Skeletal muscle satellite cell (primary cell): ENCODE measurements around the gene MVD. TPM values are rescaled to one million over a fixed set of nuclear protein-coding genes. Genes with fewer than 3 reads are reported as not detected.
A peak's percentile ranks its signal among the peaks of the same experiment; 100 is the strongest.

Experiments used
- H3K27me3 ChIP-seq: 2 replicates; pipeline ENCODE4 v1.7.0; 2013; ENCODE audit warnings: low read length; ENCODE audit not compliant: control insufficient read depth, insufficient read depth
- H3K36me3 ChIP-seq: 2 replicates; pipeline ENCODE4 v1.7.0; 2013; ENCODE audit warnings: mild to moderate bottlenecking, control low read depth, low read length; ENCODE audit not compliant: insufficient read depth
- H3K4me1 ChIP-seq: 2 replicates; pipeline ENCODE4 v1.7.0; 2013; ENCODE audit warnings: low read length; ENCODE audit not compliant: control insufficient read depth, insufficient read depth
- H3K4me2 ChIP-seq: 2 replicates; pipeline ENCODE4 v1.7.0; 2013; ENCODE audit warnings: mild to moderate bottlenecking, low read length
- H3K4me3 ChIP-seq: 2 replicates; pipeline ENCODE4 v1.7.0; 2013; ENCODE audit warnings: low read length
- H3K9ac ChIP-seq: 2 replicates; pipeline ENCODE4 v1.7.0; 2013; ENCODE audit warnings: mild to moderate bottlenecking, low read depth, low read length, moderate library complexity
- H3K9me3 ChIP-seq: replicated peaks from 2 replicates; pipeline ENCODE4 v1.7.0; 2013; ENCODE audit warnings: mild to moderate bottlenecking, control low read depth, low read length
- total RNA-seq: library from RNA; depleted of rRNA; stranded (reverse); fragments of >200 nt; gene quantifications from 2 replicates; pipeline ENCODE4 v1.2.3, GENCODE V29; 2012; rRNA removed

The MVD gene, protein sequence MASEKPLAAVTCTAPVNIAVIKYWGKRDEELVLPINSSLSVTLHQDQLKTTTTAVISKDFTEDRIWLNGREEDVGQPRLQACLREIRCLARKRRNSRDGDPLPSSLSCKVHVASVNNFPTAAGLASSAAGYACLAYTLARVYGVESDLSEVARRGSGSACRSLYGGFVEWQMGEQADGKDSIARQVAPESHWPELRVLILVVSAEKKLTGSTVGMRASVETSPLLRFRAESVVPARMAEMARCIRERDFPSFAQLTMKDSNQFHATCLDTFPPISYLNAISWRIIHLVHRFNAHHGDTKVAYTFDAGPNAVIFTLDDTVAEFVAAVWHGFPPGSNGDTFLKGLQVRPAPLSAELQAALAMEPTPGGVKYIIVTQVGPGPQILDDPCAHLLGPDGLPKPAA
- 34.1 and 83.4 TPM in 2 replicates for total RNA-seq

DNA sequence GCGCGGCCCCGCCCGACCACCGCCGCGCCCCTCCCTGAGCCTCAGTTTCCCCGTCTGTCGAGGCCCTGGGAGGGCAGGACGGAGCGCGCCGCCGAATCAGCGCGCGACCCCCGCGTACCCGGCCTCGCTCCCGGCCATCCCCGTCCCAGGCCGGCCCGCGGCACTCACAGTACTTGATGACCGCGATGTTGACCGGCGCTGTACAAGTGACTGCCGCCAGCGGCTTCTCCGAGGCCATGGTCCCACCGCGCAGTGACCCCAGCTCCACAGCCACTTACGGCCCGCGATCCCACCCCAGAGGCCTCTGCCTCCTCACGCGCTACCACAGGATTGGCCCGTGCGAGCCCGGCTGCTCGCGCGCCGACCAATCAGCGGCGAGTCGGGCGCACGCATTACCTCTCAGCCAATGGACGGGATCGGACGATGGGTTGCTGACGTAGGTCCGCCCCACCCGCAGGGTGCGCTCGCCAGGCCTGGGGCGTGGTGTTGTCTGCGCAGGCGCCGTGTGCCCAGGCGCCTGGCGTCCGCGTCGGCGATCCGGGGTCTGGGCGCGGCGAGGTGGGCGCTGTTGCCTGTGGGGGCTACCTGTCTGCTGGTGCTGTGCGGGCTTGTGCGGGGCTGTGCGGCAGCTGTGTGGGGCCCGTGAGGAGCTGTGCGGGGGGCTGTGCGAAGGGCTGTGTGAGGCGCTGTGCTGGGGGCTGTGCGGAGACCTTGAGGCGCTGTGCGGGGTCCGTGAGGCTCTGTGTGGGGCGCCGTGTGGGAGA is at the start of gene MVD:
Gene MVD (minus strand): TSS at position 249 of the 764 bp plus-strand sequence. CDS start 11 bp downstream, at position 238.
- Histone ChIP-seq H3K27me3 (no peaks in the 10 kb centered on the region), H3K9me3 (no peaks in the 10 kb centered on the region), H3K4me1 (peaks cover 5% of the 10 kb centered on the region), H3K9ac (peak within 1 kb of the TSS; percentile 92), H3K4me2 (peak within 1 kb of the TSS; percentile 99), H3K4me3 (peak within 1 kb of the TSS; percentile 97), H3K36me3 (no peaks in the 10 kb centered on the region)

DNA sequence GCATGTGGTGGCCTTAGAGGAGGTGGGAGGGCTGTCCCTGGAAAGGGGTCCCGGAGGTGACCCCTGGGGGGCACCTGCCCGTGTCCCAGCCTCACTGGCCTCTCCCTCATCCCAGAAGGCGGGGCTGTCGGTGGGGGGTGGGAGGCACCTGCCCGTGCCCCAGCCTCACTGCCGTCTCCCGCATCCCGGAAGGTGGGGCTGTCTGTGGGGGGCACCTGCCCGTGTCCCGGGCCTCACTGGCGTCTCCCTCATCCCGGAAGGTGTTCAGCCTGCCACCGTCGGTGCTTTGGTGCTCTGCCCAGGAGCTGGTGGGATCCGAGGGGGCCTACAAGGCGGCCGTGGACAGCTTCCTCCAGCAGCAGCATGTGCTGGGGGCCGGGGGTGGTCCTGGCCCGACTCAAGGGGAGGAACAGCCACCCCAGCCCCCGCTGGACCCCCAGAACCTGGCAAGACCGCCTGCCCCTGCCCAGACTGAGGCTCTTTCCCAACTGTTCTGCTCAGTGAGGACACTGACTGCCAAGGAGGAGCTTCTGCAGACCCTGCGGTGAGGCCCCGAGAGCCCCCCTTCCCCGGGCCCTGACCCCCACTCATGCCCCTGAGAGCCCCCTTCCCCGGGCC is 49.6 kb upstream of the MVD start:
- peaks cover 1% of the 10 kb centered on the region for H3K4me1 ChIP-seq
- H3K9me3 ChIP-seq, result no peaks in the 10 kb centered on the region
- H3K9ac ChIP-seq, result no peak overlapping the region
- no peak overlapping the region for H3K4me3 ChIP-seq
- no peak overlapping the region for H3K4me2 ChIP-seq
- H3K27me3 ChIP-seq, result no peaks in the 10 kb centered on the region
- H3K36me3 ChIP-seq, result peaks cover 54% of the 10 kb centered on the region

DNA sequence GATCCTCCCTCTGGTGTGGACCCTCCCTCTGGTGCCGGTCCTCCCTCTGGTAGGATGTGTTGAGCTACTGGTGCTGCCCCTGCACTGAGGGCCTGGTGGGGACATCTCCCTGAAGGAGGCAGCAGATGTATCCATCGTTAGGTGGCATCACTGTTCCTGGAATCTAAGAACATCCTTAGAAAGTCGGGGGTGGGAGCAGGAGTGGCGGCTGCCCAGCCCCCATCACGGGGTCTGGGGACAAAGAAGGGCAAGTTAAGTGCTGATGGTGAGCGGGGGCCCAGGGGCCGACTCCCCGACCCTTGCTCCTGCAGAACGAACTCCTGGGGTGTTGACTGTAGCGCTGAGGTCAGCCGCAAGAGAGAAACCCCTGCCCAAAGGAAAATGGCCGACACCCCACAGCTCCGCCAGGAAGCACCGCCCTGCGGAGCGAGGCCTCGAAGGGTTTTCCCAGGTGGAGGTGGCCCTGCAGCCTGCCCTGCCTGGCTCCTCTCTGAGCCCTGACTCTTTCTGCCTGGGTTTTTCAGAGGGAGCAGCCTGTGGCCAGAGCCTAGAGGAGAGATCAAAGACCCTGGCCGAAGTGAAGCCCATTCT is 49.0 kb upstream of the MVD start:
- Histone ChIP-seq H3K27me3 (no peaks in the 10 kb centered on the region), H3K9ac (no peak overlapping the region), H3K4me2 (no peak overlapping the region), H3K9me3 (no peaks in the 10 kb centered on the region), H3K36me3 (peaks cover 48% of the 10 kb centered on the region), H3K4me1 (peaks cover 7% of the 10 kb centered on the region), H3K4me3 (no peak overlapping the region)

DNA sequence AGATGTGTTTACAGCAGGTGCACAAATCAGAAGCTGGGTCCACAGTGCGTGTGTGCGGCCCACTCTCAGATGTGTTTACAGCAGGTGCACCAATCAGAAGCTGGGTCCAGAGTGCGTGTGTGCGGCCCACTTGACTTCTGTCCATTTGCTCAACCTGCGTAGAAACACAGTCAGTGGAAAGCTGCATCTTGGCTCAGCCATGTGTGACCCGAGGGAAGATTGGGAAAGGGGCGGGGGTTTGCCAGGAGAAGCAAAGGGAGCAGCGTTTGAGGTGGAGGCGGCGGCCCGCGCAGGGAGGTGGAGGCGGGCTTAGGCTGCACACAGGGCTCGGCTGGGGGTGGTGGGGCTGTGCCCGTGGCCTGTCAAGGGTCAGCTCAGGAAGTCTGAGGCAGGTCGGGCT is 47.7 kb upstream of the MVD start:
- no peak overlapping the region for H3K9ac ChIP-seq
- peaks cover 8% of the 10 kb centered on the region for H3K4me1 ChIP-seq
- H3K27me3 ChIP-seq, result no peaks in the 10 kb centered on the region
- peaks cover 35% of the 10 kb centered on the region for H3K36me3 ChIP-seq
- H3K4me3 ChIP-seq, result no peak overlapping the region
- H3K9me3 ChIP-seq, result no peaks in the 10 kb centered on the region
- H3K4me2 ChIP-seq, result no peak overlapping the region

DNA sequence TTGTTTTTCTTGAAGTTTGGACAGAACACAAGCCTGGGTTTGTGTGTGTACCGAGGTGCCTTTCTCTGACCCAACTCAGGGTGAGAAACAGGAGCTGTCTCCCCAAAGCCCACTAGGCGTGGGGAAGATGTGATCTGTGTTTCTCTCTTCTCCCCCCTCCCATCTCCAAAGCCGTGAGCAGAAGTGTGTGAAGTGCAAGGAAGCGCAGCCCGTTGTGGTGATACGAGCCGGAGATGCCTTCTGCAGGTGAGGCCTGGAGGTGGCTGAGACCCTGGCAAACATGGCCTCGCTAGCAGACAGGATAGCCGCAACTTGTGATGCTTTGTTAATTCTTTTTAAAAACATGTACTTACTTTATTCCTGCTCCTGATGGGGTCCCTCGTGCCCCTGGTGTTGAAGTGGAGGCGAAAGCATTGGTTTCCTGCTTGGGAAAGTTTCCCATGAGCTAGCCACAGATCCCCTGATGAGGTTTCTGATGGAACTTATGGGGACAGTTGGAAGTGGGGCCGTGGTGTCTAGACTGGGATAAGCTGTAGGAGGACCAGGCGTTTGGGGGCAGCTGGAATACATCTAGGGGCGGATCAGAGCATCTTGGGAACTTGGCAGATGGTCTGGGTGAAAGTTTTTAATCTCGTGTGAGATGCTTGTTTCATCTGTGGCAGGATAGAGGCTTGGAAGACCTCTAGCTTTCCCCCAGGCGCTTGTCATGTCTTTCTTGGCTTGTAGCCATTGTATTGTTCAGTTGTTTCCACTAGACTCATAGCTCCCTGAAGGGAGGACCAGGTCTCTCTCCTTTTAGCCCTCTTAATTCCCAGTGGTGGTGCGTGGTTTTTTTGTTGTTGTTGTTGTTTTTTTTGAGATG is 44.3 kb upstream of the MVD start:
- H3K36me3 ChIP-seq, result peaks cover 12% of the 10 kb centered on the region
- peak overlapping the region; percentile 82 for H3K9ac ChIP-seq
- no peaks in the 10 kb centered on the region for H3K9me3 ChIP-seq
- peaks cover 22% of the 10 kb centered on the region for H3K4me1 ChIP-seq
- H3K4me3 ChIP-seq, result peak overlapping the region; percentile 86
- no peaks in the 10 kb centered on the region for H3K27me3 ChIP-seq
- H3K4me2 ChIP-seq, result peak overlapping the region; percentile 84

DNA sequence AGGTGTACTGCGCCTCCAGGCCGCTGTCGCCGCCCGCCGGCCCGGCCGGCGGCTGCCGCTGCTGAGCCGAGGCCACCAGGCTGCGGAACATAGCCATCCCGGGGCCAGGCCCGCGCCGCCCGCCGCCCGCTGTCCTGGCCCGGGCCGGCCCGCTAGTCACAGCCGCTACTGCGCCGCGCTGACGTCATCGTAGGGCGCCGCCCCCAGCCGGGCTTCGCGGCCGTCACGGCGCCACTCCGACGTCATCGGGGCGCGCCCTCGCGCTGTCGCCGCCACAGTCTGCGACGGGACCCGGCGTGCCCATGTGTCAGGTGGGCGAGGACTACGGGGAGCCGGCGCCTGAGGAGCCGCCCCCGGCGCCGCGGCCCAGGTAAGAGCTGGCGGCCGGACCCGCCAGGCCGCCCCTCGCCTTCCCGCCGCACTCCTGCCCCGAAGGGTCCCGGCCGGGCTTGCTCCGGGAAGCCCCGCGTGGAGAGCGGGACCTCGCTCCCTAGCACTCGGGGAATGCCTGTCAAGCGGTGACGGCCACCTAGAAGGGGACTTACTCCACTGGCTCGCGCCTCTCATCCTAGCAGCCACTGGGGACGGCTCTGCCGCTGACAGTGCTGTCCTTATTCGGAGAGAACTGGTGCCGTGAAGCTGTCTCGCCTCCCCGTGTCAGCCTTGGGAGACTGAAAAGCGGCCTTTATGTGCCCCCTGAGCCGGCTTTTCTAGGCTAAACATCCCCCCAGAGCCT is 43.5 kb upstream of the MVD start, which contains the start of the genes CTU2 and RNF166:
Gene CTU2 (plus strand): TSS at position 275 of the 736 bp plus-strand sequence. CDS start 28 bp downstream, at position 303.
Gene RNF166 (minus strand): TSS at position 180 of the 736 bp plus-strand sequence. CDS start 83 bp downstream, at position 97.
- Histone ChIP-seq H3K27me3 (no peaks in the 10 kb centered on the region), H3K9ac (peak within 1 kb of the TSS; percentile 82), H3K36me3 (peaks cover 12% of the 10 kb centered on the region), H3K4me2 (peak within 1 kb of the TSS; percentile 98), H3K4me1 (peaks cover 25% of the 10 kb centered on the region), H3K9me3 (no peaks in the 10 kb centered on the region), H3K4me3 (peak within 1 kb of the TSS; percentile 86)

DNA sequence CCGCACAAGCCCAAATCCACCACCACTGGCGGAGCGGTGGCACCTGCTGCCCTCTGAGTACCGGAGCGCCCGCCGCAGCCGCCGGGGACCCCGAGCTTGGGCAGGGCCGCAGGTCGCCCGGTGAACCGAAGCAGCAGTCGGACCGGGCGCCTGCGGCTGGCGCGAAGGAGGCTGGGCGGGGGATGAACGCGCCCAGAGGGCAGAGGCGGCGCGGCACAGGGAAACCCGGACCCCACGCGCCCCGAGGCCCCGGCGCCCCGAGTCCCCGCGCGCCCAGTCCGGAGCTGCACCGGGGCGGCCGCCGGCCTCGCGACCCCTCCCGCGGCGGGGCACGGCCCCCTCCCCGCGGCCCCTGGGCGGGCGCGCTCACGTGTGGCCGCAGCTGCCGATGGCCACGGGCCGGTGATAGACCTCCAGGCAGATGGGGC is 42.9 kb upstream of the MVD start:
- Histone ChIP-seq H3K27me3 (no peaks in the 10 kb centered on the region), H3K4me2 (peak overlapping the region; percentile 98), H3K4me3 (peak overlapping the region; percentile 86), H3K4me1 (peaks cover 31% of the 10 kb centered on the region), H3K36me3 (peaks cover 11% of the 10 kb centered on the region), H3K9me3 (no peaks in the 10 kb centered on the region), H3K9ac (peak overlapping the region; percentile 82)

DNA sequence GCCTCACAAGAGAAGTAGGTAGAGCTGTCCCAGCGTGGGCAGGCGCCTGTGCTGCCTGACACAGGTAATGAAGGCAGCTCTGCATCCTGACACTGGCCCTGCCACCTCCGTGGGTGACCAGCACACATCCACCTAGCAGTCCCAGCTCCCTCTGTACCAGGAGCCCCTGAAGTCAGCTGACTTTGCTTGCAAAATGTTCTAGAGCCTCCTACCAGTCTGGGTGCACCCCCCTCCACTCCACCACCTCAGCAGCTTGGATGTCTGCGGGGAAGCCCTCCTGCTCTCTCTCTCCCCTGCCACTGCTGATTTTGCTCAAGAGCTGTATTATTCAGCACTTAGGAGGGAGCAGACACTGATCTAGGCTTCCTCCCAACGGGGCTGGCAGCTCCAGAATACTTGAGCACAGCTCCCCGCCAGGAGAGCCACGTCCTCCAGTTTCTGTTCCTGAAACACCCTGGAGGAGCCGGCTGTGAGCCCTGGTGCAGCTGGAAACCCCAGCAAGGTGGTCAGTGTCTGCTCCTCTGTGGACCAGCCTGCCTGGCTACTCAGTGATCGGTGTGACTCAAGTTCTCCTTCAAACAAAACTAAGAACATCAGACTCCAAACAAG is 42.3 kb upstream of the MVD start:
- peak overlapping the region; percentile 86 for H3K4me3 ChIP-seq
- peaks cover 35% of the 10 kb centered on the region for H3K4me1 ChIP-seq
- no peaks in the 10 kb centered on the region for H3K9me3 ChIP-seq
- H3K4me2 ChIP-seq, result peak overlapping the region; percentile 98
- peaks cover 9% of the 10 kb centered on the region for H3K36me3 ChIP-seq
- H3K9ac ChIP-seq, result peak overlapping the region; percentile 82
- no peaks in the 10 kb centered on the region for H3K27me3 ChIP-seq

DNA sequence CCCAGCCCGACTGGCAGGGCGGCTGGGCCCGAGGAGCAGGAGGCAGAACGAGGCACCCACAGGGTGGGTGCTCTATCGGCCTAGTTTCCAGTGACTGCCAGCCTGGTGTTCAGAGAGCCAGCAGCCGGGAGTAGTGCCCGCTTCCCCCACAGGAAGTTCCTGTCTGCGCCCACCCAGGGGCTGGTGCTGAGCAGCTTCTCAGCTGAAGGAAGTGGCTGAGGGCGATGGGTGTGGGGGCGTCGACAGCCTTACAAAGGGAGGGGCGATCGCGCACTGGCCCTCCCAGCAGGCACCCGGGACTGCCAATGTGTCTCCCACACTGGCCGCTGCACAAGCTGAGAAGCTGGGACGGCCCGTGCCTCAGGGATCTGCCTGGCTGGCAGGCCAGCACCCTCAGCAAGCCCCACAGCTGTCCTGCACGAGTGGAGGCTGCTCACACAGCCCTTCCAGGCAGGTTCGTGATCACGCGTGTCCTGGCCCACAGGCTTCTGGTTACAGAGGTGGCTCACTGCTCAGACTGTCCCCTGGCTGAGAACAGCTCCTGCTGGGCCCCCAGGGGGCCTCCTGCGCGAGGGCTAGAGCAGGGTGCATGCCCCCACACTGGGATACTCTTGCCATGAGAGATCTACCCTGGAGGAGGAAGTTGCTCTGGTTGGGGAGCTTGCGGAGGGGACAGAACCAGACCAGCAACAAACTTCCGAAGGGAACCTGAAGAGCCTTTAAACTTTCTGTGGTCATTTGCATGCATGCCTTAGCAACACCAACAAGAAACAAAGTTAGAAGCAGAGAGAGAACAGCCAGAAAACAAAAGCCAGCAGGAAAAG is 40.8 kb upstream of the MVD start:
- H3K9ac ChIP-seq, result no peak overlapping the region
- no peaks in the 10 kb centered on the region for H3K27me3 ChIP-seq
- H3K4me3 ChIP-seq, result no peak overlapping the region
- H3K36me3 ChIP-seq, result peaks cover 5% of the 10 kb centered on the region
- H3K9me3 ChIP-seq, result no peaks in the 10 kb centered on the region
- H3K4me1 ChIP-seq, result peaks cover 35% of the 10 kb centered on the region
- H3K4me2 ChIP-seq, result no peak overlapping the region
